Bone marrow (tissue), 2 donors: Measurements from ENCODE around the gene QSOX2.

Experiments
- DNase-seq, 2 donors: peaks; one replicate each; lab custom pipeline; 2025; lab: John Stamatoyannopoulos, UW

QSOX2 gene

DNA sequence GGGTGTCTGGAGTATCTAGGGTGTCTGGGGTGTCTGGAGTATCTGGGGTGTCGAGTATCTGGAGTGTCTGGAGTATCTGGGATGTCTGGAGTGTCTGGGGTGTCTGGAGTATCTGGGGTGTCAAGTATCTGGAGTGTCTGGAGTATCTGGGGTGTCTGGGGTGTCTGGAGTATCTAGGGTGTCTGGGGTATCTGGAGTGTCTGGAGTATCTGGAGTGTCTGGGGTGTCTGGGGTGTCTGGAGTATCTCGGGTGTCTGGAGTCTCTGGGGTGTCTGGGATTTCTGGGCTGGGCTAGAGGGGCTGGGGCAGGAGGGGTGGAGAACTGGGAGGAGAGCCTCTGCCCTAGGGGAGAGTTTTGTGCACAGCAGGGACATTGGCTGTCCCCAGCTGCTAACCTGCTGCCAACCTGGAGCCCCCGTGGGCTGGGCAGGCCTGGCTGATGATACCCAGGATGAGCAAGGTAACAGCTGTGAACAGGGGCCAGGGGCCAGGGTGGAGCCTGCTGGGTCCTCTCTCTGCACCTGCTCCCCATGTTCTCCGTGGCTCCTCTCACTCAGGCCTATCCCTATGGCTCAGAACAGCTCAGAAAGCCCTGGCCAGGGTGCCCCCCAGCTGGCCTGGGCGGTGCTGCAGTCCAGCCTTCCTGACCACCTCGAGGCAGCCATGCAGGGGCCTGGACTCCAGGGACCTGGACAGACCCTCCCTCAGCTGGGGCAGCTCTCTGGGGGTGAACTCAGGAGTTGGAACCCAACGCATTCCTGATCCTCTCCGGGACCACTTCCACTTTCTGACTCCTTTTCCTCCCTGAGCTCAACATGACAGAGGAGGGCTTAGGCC, 70.6 kb downstream of the QSOX2 start:
- DNase-seq = no peak

DNA sequence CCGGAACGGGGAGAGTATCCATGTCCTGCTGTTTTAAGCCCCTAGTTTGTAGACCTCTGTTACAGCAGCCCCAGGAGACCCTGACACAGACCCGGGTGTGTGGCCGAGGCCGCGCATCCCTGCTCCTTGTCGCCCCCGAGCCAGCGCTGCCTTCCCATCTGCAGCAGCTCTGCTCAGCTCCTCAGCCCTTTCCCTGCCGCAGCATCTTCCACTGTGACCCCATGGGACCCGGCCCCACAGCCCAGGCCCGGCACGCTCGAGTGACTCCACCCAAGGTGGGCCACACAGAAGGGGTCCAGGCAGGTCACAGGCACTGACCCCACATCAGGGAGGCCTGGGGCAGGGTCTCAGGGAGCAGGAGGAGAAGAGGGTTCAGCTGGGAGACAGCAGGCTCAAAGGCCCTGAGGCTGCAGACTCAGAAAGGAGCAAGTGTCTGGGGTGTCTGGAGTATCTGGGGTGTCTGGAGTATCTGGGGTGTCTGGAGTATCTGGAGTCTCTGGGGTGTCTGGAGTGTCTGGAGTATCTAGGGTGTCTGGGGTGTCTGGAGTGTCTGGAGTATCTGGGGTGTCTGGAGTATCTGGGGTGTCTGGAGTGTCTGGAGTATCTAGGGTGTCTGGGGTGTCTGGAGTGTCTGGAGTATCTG, 71.8 kb downstream of the QSOX2 start:
- DNase-seq = no peak

DNA sequence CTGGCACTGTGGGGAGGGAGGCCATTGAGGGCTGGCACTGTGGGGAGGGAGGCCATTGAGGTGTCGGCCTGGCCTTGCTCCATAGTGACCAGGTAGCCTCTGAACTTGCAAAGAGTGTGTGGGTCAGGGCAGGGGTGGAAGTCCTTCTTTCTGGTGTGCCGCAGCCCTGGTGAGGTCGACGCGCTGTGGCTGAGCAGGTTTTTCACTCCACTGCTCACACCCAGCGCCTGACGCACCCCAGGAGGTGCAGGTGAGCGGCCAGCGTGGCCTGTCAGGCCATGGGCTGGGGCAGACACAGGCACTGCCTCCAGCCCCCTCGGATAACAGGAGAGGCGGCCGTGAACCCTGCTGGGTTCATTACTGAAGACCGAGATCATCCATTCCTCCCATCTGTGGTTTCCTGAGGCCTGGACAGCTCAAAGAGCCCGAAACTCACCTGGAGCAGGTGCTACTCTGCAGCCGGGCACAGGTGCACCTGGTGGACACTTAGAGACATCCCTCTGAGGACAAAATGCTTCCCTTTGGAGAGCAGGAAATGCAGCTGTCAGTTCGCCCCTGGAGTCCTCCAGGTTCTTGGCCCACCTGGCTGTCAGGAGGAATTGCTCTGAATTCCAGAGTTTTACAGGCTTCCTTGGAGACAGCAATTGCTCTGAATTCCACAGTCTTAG, 73.1 kb downstream of the QSOX2 start:
- no peak for DNase-seq

DNA sequence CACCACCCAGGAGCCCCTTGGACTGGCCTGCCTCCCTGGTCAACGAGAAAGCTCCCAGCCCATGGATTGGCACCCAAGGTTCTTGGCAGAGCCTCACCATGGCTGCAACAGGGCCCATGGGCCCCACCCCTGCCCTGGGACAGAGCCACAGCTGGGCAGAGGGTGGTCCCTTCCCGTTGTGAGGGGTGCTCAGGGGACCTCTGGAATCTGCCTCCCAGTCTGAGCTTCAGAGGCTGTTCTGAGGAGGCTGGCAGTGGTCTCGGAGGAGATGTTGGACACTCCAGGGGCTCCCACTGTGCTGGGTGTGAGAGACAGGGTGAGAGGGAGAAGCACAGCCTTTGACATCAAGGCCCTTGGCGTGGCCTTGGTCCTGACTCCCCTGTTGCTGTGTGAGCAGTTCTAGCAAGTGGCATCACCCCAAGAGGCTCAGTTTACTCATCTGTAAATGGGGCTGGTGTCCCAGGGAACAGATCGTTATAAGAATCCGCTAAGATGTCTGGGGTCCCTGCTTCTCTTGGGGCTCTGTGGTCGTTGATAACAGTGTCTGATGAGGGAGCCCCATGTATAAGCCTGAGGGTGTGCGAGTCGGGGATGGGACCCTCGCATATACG, 73.7 kb downstream of the QSOX2 start:
- no peak for DNase-seq

DNA sequence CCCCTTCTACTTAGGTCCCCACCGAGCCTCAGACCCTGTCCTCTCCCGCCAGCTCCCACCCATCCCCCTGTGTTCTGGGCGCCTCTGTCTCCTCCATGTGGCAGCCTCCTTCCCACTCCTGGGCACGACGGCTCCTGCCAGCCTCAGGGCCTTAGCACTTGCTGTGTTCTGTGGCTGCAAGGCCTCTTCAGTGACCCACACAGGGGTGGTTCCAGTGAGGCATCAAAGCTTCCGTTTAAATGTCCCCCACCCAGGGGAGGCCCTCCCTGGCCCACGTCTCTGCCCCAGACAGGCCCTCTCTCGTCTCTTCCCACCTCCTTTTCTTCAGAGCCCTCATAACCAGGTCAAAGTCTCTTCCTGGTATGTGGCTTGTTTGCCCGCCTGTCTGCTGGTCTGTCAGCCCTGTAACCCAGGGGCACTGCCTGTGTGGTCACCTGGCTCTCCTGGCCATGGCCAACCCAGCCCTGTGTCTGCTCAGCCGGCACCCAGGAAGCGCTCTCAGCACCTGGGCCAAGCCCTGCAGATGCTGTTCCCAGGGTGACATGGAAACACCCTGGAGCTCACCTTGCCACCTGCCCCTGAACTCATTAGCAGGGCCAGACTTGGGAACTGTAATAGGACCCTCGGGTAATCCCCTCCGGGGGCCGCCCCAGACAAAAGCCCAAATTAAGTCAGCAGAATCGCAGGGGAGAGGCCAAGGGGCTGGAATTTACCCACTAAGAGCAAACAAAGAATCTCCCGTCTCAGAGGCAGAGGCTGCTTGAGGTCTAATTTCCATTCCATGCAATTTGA, 74.4 kb downstream of the QSOX2 start:
- no peak for DNase-seq

DNA sequence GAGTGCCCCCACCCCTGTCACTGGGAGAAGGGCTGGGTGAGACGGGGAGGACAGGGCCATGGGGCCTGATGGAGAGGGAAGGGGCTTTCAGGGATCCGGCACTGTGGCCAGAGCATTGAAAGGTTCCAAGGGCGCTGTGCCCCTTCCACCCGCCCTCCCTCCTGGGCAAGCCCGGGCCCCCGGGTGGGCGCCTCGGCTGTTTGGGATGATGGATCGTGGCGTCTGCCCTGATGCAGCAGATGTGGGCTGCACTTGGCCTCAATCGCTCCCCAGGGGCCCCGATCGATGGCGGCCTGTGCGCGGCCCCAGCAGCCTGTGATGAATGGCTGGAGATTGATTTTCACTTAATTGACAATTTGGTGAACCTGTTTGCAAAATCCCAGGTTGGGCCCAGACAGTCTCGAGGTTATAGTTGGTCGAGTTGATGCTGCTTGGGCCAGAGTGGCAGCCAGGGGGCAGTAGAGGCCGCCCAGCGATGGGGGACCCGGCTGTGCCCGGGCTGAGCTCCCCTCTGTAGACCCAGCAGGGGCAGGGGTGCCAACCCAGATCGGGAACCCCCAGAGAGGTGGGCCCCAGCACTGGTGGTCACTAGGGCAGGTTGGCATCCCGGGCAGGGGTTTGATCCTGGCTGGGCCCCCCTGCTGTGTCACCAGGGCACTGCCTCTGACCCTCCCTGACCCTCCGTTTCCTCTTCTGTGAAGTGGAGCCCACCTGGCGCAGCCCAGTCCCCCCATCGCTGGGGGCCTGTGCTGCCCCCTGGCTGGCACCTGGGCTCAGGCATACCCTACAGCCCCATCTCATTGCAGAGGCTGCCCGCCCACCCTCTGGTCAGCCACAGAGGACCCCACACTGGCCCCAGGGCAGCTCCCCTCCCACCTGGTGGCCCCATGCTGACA, 75.4 kb downstream of the QSOX2 start:
- DNase-seq = peak; percentile 3 to 18

DNA sequence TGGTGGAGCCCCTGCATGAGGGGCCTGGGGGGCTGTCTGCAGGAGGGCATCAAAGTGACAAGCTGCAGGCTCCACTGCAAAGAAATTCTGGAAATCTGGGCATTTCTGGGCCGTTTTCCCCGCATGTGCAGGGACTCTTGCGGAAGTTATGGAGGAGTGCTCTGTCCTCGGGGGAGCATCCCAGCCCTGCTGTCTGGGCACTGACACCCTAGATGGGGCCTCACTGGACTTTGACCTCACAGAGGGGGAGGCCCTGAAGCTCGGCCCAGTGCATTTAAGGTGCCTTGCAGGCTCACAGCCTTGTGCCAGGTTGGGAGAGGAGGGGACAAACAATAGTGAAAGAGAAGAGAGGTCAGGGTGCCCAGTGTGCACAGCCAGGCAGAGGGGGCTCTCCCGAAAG, 76.1 kb downstream of the QSOX2 start:
- DNase-seq = no peak

DNA sequence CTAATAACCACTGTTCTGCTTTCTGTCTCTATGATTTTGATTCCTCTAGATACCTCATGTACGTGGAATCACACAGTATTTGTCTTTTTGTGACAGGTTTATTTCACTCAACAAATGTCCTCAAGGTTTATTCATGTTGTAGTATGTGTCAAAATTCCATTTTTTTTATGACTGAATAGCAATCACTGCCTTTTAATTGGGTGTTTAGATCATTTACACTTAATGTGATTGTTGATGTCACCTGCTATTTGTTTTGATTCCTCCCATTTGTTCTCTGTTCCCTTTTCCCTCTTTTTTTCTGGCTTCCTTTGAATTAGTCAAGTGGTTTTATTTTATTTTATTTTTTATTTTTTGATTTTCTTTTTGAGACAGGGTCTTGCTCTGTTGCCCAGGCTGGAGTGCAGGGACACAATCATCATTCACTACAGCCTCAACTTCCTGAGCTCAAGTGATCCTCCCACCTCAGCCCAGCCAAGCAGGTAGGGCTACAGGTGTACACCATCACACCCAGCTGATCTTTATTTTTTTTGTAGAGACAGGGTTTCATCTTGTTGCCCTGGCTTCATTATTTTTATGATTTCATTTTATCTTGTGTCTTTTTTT, 82.3 kb downstream of the QSOX2 start:
- no peak for DNase-seq

DNA sequence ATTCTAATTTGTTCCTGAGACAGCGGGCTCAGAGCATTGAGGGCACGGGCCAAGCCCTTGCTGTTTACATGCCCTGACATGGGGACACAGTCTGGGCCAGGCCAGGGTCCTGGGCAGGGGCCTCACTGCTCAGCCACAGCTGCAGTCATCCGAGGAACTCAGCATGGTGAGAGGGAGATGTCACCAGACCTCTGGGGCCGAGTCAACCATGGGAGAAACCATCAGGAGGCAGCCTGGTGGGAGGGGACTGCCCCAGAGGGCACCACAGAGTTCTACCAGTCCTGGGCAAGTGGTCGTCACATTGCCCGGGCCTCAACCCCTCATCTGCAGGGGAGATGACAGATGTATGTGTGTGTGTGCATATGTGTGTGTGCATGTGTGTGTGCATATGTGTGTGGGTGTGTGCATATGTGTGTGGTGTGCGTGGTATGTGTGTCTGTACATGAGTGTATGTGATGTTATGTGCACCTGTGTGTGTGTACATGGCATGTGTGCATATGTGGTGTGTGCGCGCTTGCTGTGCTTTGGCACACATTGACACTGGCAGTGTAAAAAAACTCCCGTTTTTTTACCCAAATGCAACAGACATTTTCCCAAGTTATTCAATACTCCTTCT, 84.5 kb downstream of the QSOX2 start:
- no peak for DNase-seq

DNA sequence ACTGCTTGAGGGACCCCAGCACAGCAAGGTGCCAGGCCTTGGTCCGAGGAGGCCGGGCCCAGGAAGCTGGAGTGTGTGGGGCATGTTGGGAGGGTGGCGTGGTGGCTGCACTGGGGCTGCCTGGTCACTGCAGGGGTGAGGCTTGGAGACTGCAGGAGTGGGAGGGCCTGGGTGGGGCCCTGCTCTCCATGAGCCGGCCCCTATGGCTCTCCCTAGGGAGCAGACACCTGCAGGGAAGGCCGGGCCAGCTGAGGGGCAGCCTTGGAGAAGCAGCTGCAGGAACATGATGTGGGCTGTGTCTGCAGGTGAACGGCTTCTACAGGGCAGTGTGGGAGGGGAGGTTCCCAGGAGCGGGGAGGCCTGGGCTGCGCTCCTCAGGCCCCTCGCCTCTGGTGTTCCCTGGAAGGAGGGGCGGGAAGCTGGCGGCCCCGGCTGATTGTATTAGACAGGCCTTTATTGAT, 85.2 kb downstream of the QSOX2 start:
- no peak for DNase-seq

DNA sequence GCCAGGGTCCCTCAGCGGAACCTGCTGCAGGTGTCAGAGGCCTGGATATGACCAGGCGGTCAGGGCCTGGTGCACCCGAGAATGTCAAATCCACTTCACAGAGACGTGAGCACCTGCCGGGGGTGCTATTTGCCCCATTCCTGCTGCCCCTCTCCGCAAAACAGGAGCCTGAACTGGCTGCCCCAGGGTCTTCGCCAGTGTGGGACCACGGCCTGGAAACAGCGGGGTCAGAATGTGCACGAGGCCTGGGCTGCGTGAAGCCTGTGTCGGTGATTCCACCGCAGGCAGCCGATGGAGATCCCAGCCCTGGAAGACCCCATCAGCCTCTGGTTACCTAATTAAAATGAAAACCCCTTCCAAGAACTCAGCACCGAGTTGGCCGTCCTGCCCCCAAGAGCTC, 85.8 kb downstream of the QSOX2 start:
- no peak for DNase-seq

DNA sequence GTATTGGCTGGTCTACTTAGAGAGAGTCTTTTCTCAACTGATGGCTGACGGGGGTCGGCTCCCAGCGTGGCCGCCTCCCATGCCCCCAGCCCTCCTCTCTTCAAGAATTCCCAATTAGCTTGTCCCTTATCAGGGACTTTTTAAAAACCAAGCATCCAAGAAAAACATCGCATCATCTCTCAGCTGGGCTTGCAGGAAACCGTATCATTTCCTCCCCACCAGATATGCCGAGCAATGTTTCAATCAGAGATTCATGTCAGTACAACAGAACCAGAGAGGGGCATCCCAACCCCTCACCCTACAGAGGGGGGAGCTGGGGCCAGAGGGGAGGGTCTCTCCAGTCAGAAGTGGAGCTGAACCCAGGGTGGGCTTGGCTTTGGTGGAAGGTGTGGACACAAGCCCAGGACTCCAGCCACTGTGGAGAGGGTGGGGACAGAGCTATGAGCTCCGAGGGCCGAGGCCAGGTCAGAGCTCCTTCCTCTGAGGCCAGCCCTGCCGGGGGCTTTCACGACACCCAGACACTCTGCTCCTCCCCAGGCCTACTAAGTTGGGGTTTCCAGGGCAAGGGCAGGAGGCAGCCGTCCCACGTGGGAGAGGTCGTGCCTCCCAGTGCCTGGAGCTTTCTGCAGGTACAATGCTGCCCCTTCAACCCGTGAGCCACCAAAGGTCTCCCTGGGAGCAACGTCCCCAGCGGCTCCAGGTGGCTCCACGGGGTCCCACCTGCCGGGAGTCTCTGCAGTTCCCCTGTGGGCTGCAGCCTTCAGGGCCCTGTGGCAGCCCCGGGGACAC, 87.9 kb downstream of the QSOX2 start:
- DNase-seq = no peak
